ENCODE results near the gene MS4A8.

DNA sequence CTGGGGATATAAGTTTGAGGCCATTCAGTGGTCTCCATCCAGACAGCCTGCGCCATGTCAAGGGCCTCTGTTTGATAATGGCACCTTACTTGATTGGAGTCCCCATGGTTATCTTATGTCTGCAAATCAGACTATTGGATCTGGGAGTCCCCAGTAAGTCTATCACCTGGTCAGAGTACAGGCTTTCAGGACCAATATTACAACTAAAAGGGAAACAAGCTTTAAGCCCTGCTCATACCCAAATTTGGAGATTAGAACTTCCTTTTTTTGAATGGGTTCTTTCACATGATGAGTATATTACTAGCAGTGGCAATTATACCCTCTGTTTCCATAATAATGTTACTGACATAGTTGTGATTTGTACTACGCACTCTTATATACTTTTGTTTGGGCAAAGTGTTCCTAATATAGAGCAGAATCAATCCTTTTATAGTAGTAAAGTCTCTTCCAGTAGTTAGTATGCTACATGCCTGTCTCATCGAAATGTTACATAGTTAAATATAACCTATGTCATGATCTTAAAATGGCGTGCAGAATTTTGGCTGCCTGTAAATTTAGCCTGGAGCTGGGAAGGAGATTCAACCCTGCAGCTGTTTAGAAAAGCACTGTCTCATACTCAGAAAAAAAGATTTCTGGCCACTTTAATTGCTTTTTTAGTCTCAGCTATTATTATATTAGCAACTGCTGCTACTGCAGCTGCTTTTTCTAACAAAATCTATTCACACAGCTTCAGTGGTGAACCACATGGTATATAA lies 62.2 kb downstream of the MS4A8 start:
- TF ChIP-seq, protein P1, sequence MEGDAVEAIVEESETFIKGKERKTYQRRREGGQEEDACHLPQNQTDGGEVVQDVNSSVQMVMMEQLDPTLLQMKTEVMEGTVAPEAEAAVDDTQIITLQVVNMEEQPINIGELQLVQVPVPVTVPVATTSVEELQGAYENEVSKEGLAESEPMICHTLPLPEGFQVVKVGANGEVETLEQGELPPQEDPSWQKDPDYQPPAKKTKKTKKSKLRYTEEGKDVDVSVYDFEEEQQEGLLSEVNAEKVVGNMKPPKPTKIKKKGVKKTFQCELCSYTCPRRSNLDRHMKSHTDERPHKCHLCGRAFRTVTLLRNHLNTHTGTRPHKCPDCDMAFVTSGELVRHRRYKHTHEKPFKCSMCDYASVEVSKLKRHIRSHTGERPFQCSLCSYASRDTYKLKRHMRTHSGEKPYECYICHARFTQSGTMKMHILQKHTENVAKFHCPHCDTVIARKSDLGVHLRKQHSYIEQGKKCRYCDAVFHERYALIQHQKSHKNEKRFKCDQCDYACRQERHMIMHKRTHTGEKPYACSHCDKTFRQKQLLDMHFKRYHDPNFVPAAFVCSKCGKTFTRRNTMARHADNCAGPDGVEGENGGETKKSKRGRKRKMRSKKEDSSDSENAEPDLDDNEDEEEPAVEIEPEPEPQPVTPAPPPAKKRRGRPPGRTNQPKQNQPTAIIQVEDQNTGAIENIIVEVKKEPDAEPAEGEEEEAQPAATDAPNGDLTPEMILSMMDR (IDR thresholded peaks at IDR 0.05): no peak
- no peak for TF ChIP-seq POLR2A (IDR thresholded peaks at IDR 0.05)
